T-cell (primary cell): ENCODE data around the gene PRCP. TPM values are rescaled to one million over a fixed set of nuclear protein-coding genes. Genes with fewer than 3 reads are reported as not detected.

ENCODE experiments used
- ATAC-seq, 4 experiments: fragments of 200-7000 bp in 3 of 4; fragments of 150-1000 bp in 1 of 4; cut with Tn5 transposase; replicated peaks in 1 of 4; 1 replicate in 3 of 4; 2 replicates in 1 of 4; pipeline ENCODE4 v1.10.0; 2021; ENCODE audit warnings: moderate library complexity in 3 of 4, mild to moderate bottlenecking in 2 of 4, moderate number of reproducible peaks in 1 of 4
- CTCF ChIA-PET, 2 donors: fragments of 300-600 bp; sonication (Branson Sonifier 250); formaldehyde crosslinking; loops; one replicate each; lab custom pipeline; 2022; ENCODE audit warnings: antibody characterized with exemption in 2 of 2; lab: Charles Lee
- POLR2A ChIA-PET, 2 donors: fragments of 300-600 bp; sonication (Branson Sonifier 250); formaldehyde crosslinking; loops; one replicate each; lab custom pipeline; 2022; ENCODE audit warnings: antibody characterized with exemption in 2 of 2; lab: Charles Lee
- DNase-seq, 35 experiments: peaks; one replicate each; pipeline versions ENCODE4 v3.0.0 to v3.0.0-alpha.2; 2013 to 2023
- H3K27ac ChIP-seq: one replicate; pipeline ENCODE4 v1.5.1; 2013; ENCODE audit warnings: low read length
- H3K27me3 ChIP-seq, 2 experiments: replicated peaks in 1 of 2; 1 replicate in 1 of 2; 2 replicates in 1 of 2; pipeline versions ENCODE4 v1.6.1 to v1.7.0; 2013; ENCODE audit warnings: low read length in 1 of 2, mixed read lengths in 1 of 2; ENCODE audit not compliant: control insufficient read depth in 2 of 2, insufficient read depth in 2 of 2; ENCODE audit errors: extremely low read depth in 1 of 2
- H3K36me3 ChIP-seq, 2 donors: 1 replicate in 1 of 2; 2 replicates in 1 of 2; pipeline versions ENCODE4 v1.6.1 to v1.7.0; 2013; ENCODE audit warnings: low read length in 1 of 2; ENCODE audit not compliant: control insufficient read depth in 2 of 2, insufficient read depth in 1 of 2; ENCODE audit errors: extremely low read depth in 1 of 2
- H3K4me1 ChIP-seq, 2 experiments: 1 replicate in 1 of 2; 2 replicates in 1 of 2; pipeline versions ENCODE4 v1.6.1 to v1.7.0; 2013; ENCODE audit warnings: low read length in 2 of 2, mixed read lengths in 1 of 2; ENCODE audit not compliant: insufficient read depth in 2 of 2, control insufficient read depth in 1 of 2; ENCODE audit errors: extremely low read depth in 1 of 2
- H3K4me3 ChIP-seq, 2 donors: 1 replicate in 1 of 2; 2 replicates in 1 of 2; pipeline versions ENCODE4 v1.5.1 to v1.7.0; 2013; ENCODE audit warnings: mild to moderate bottlenecking in 2 of 2, low read length in 1 of 2, moderate library complexity in 1 of 2; ENCODE audit not compliant: control insufficient read depth in 1 of 2; ENCODE audit errors: extremely low read depth in 1 of 2
- H3K9me3 ChIP-seq: 2 replicates; pipeline ENCODE4 v1.7.0; 2013
- H3K27ac Mint-ChIP-seq, 2 donors: one replicate each; pipeline ENCODE4 v1.8.0; 2020 to 2021; ENCODE audit warnings: mild to moderate bottlenecking in 2 of 2, mixed read lengths in 2 of 2
- H3K27me3 Mint-ChIP-seq, 2 donors: one replicate each; pipeline ENCODE4 v1.8.0; 2021 to 2022; ENCODE audit warnings: mixed read lengths in 2 of 2
- H3K36me3 Mint-ChIP-seq: one replicate; pipeline ENCODE4 v1.8.0; 2021; ENCODE audit warnings: mixed read lengths
- H3K4me1 Mint-ChIP-seq, 3 donors: one replicate each; pipeline ENCODE4 v1.8.0; 2020 to 2022; ENCODE audit warnings: mixed read lengths in 3 of 3, mild to moderate bottlenecking in 1 of 3
- H3K4me3 Mint-ChIP-seq, 3 donors: one replicate each; pipeline ENCODE4 v1.8.0; 2020 to 2022; ENCODE audit warnings: mild to moderate bottlenecking in 3 of 3, mixed read lengths in 3 of 3, moderate library complexity in 3 of 3
- H3K9me3 Mint-ChIP-seq, 3 donors: one replicate each; pipeline ENCODE4 v1.8.0; 2020 to 2022; ENCODE audit warnings: mixed read lengths in 3 of 3
- WGBS: methylation state at CpG from one replicate; pipeline ENCODE4 v1.1.5; 2013; ENCODE audit warnings: missing lambda C conversion rate; ENCODE audit not compliant: insufficient coverage; 5-methylcytosine and 5-hydroxymethylcytosine counted together
- total RNA-seq, 35 experiments: library from RNA in 6 of 35; stranded (reverse) in 6 of 35; fragments of 120-200 nt in 1 of 35; gene quantifications; one replicate each; pipeline versions ENCODE4 v1.2.1 to v1.2.4 and lab custom pipeline; 2013 to 2026

The PRCP gene
- total RNA-seq, 5 donors from 2014 or later (not counting 1 experiment from before 2014, with no cell fraction given) = 18.1 to 22.7 (median 20.2) TPM

- no CpG with 5 or more reads among the region's 11 CpGs for WGBS
- Mint-ChIP-seq H3K4me1 (peaks cover 47 to 54% (median 48%) of the 10 kb centered on the region in 3 donors), H3K9me3 (no peaks in the 10 kb centered on the region), H3K27ac (peak overlapping the region; percentile 98), H3K27me3 (no peaks in the 10 kb centered on the region), H3K4me3 (peak overlapping the region; percentile 88 to 99 (median 97)), H3K36me3 (peaks cover 3% of the 10 kb centered on the region)
- no peak for DNase-seq
- ATAC-seq = no peak
- POLR2A ChIA-PET = interaction anchor here (0.5 to 3.2 kb wide), 14 partner anchors 8 to 386 kb away, joined by 3 to 39 read pairs (median 4); partner anchors contain the start of genes ANKRD42 (in 1 of the 2), CCDC90B (in 1 of the 2), PCF11 (in 1 of the 2) and RAB30 (in 1 of the 2)
- peak overlapping the region; percentile 89 to 92 for H3K4me3 ChIP-seq
- CTCF ChIA-PET = interaction anchor here (0.6 to 4.3 kb wide), 12 partner anchors 13 to 393 kb away, joined by 3 to 42 read pairs (median 4); partner anchors contain the start of genes CCDC90B (in 1 of the 2) and PCF11 (in 1 of the 2)
- H3K27me3 ChIP-seq = no peaks in the 10 kb centered on the region
- H3K27ac ChIP-seq = peak overlapping the region; percentile 98
- H3K9me3 ChIP-seq = no peaks in the 10 kb centered on the region
- H3K36me3 ChIP-seq = no peaks in the 10 kb centered on the region
- peaks cover 13 to 34% of the 10 kb centered on the region in 2 experiments for H3K4me1 ChIP-seq
Measured at GRCh38 chr11:82899957-82900276, 313 bp downstream of the PRCP start.

GRCh38 chr11:82899186-82899820 is 927 bp downstream of the PRCP start:
- peak in 1 of 4 experiments; percentile 23 for ATAC-seq
- Mint-ChIP-seq H3K4me1 (peaks cover 47 to 54% (median 48%) of the 10 kb centered on the region in 3 donors), H3K4me3 (peak overlapping the region; percentile 88 to 99 (median 97)), H3K27me3 (no peaks in the 10 kb centered on the region), H3K36me3 (peaks cover 3% of the 10 kb centered on the region), H3K9me3 (no peaks in the 10 kb centered on the region), H3K27ac (peak overlapping the region; percentile 98)
- Histone ChIP-seq H3K9me3 (no peaks in the 10 kb centered on the region), H3K27ac (no peak overlapping the region), H3K27me3 (no peaks in the 10 kb centered on the region), H3K4me3 (peak overlapping the region in 1 of 2 donors; percentile 2), H3K4me1 (peaks cover 13 to 34% of the 10 kb centered on the region in 2 experiments), H3K36me3 (no peaks in the 10 kb centered on the region)
- DNase-seq = peak in 22 of 35 experiments; percentile 6 to 61 (median 23)
- CTCF ChIA-PET = interaction anchor here (0.6 to 4.3 kb wide), 4 partner anchors 28 to 257 kb away, joined by 3 to 42 read pairs (median 8); partner anchors contain the start of gene PCF11 (in 1 of the 2)
- WGBS = 10% methylated on average over 1 of the region's 3 CpGs
- POLR2A ChIA-PET = interaction anchor here (0.6 to 2.9 kb wide), 3 partner anchors 142 to 259 kb away, joined by 3 to 39 read pairs (median 4); partner anchors contain the start of gene PCF11 (in 1 of the 2)

GRCh38 chr11:82898241-82898640 is 2.0 kb downstream of the PRCP start:
- ATAC-seq = no peak
- CTCF ChIA-PET = no interaction called here

GRCh38 chr11:82896183-82896582 is 4.0 kb downstream of the PRCP start:
- Histone ChIP-seq H3K27me3 (no peaks in the 10 kb centered on the region), H3K36me3 (no peaks in the 10 kb centered on the region), H3K27ac (no peak overlapping the region), H3K4me3 (no peak overlapping the region), H3K4me1 (peaks cover 7 to 26% of the 10 kb centered on the region in 2 experiments), H3K9me3 (no peaks in the 10 kb centered on the region)
- H3K27me3 Mint-ChIP-seq = no peaks in the 10 kb centered on the region
- POLR2A ChIA-PET = no interaction called here
- DNase-seq (no peak), ATAC-seq (no peak)
- WGBS = 92% methylated on average over 2 of the region's 6 CpGs
- H3K27ac Mint-ChIP-seq = no peak overlapping the region
- H3K4me3 Mint-ChIP-seq = no peak overlapping the region
- peaks cover 3% of the 10 kb centered on the region for H3K36me3 Mint-ChIP-seq
- CTCF ChIA-PET = interaction anchor here (0.6 to 1.5 kb wide), 5 partner anchors 22 to 283 kb away, joined by 3 to 4 read pairs (median 4); no protein-coding TSS in a partner anchor
- peaks cover 36 to 40% (median 39%) of the 10 kb centered on the region in 3 donors for H3K4me1 Mint-ChIP-seq
- H3K9me3 Mint-ChIP-seq = no peaks in the 10 kb centered on the region

More at GRCh38 chr11:82898241-82898640, 2.0 kb downstream of the PRCP start:
- Mint-ChIP-seq H3K27me3 (no peaks in the 10 kb centered on the region), H3K36me3 (peaks cover 3% of the 10 kb centered on the region), H3K4me1 (peaks cover 47 to 54% (median 48%) of the 10 kb centered on the region in 3 donors), H3K27ac (no peak overlapping the region), H3K9me3 (no peaks in the 10 kb centered on the region), H3K4me3 (no peak overlapping the region)
- no peak overlapping the region for H3K4me3 ChIP-seq
- H3K36me3 ChIP-seq = no peaks in the 10 kb centered on the region
- H3K4me1 ChIP-seq = peaks cover 13 to 34% of the 10 kb centered on the region in 2 experiments
- H3K27ac ChIP-seq = no peak overlapping the region
- no peaks in the 10 kb centered on the region for H3K27me3 ChIP-seq
- no peak for DNase-seq
- POLR2A ChIA-PET = no interaction called here
- H3K9me3 ChIP-seq = no peaks in the 10 kb centered on the region
- no CpG with 5 or more reads among the region's 1 CpG for WGBS

- DNase-seq = no peak
- Mint-ChIP-seq H3K4me3 (no peak overlapping the region), H3K27ac (peak overlapping the region in 1 of 2 donors; percentile 1), H3K36me3 (peaks cover 3% of the 10 kb centered on the region), H3K4me1 (peaks cover 33 to 38% (median 35%) of the 10 kb centered on the region in 3 donors), H3K9me3 (no peaks in the 10 kb centered on the region), H3K27me3 (no peaks in the 10 kb centered on the region)
- Histone ChIP-seq H3K27ac (no peak overlapping the region), H3K4me3 (no peak overlapping the region), H3K36me3 (no peaks in the 10 kb centered on the region), H3K4me1 (peaks cover 7 to 21% of the 10 kb centered on the region in 2 experiments), H3K9me3 (no peaks in the 10 kb centered on the region), H3K27me3 (no peaks in the 10 kb centered on the region)
- CTCF ChIA-PET = interaction anchor here (1.1 to 1.5 kb wide), 3 partner anchors 21 to 28 kb away, joined by 3 to 4 read pairs (median 4); no protein-coding TSS in a partner anchor
- POLR2A ChIA-PET = interaction anchor here in 1 of 2 donors (0.7 kb wide), 1 partner anchor 54 kb away, joined by 3 read pairs; no protein-coding TSS in a partner anchor
- ATAC-seq = no peak
Measured at GRCh38 chr11:82895437-82896091, 4.7 kb downstream of the PRCP start.

- no peak for DNase-seq
- CTCF ChIA-PET = interaction anchor here (0.7 to 1.5 kb wide), 5 partner anchors 9 to 26 kb away, joined by 3 to 5 read pairs (median 4); partner anchors contain the start of gene DDIAS (in 1 of the 2)
- H3K4me1 ChIP-seq = no peaks in the 10 kb centered on the region
- no peaks in the 10 kb centered on the region for H3K36me3 ChIP-seq
- H3K27me3 Mint-ChIP-seq = no peaks in the 10 kb centered on the region
- no peak for ATAC-seq
- no peaks in the 10 kb centered on the region for H3K9me3 Mint-ChIP-seq
- no peaks in the 10 kb centered on the region for H3K9me3 ChIP-seq
- no peak overlapping the region for H3K4me3 Mint-ChIP-seq
- no CpG with 5 or more reads among the region's 2 CpGs for WGBS
- H3K4me3 ChIP-seq = no peak overlapping the region
- no peak overlapping the region for H3K27ac Mint-ChIP-seq
- H3K4me1 Mint-ChIP-seq = peaks cover 16 to 18% (median 16%) of the 10 kb centered on the region in 3 donors
- POLR2A ChIA-PET = interaction anchor here in 1 of 2 donors (0.6 to 1.0 kb wide), 3 partner anchors 8 to 400 kb away, joined by 3 read pairs; partner anchors contain the start of gene PRCP
- H3K36me3 Mint-ChIP-seq = peaks cover 3% of the 10 kb centered on the region
- no peak overlapping the region for H3K27ac ChIP-seq
- H3K27me3 ChIP-seq = no peaks in the 10 kb centered on the region
Measured at GRCh38 chr11:82892611-82893169, 7.5 kb downstream of the PRCP start.
